ENCODE data around the gene NCAPG.
"Not testable (repeated sequence)": the region's sequence is repeated elsewhere in the genome, so short reads cannot be mapped to it uniquely, and the experiment has no call there.

Gene NCAPG

GRCh38 chr4:17805580-17806155 lies 5.1 kb upstream of the NCAPG start:
- no peak for DNase-seq

- no peak for DNase-seq
Measured at GRCh38 chr4:17807446-17807845, 3.3 kb upstream of the NCAPG start.

GRCh38 chr4:17809667-17810066 lies 1.1 kb upstream of the NCAPG start:
- DNase-seq = no peak

- DNase-seq = no peak
Measured at GRCh38 chr4:17811078-17811603, 362 bp downstream of the NCAPG start.

GRCh38 chr4:17812125-17812524 lies 1.3 kb downstream of the NCAPG start:
- DNase-seq = no peak

- no peak for DNase-seq
Measured at GRCh38 chr4:17812801-17813200, 2.0 kb downstream of the NCAPG start.

GRCh38 chr4:17814140-17814539 lies 3.4 kb downstream of the NCAPG start:
- no peak for DNase-seq

GRCh38 chr4:17816142-17816541 lies 5.4 kb downstream of the NCAPG start:
- DNase-seq = no peak

GRCh38 chr4:17817027-17817426 lies 6.2 kb downstream of the NCAPG start:
- peak; percentile 60 for DNase-seq

GRCh38 chr4:17823871-17824669 lies 13.3 kb downstream of the NCAPG start:
- no peak for DNase-seq

- no peak for DNase-seq
Measured at GRCh38 chr4:17846266-17846665, 35.5 kb downstream of the NCAPG start.

GRCh38 chr4:17850295-17850694 lies 39.5 kb downstream of the NCAPG start:
- DNase-seq = not testable (repeated sequence)

- no peak for DNase-seq
Measured at GRCh38 chr4:17851959-17852358, 41.2 kb downstream of the NCAPG start.

GRCh38 chr4:17854036-17854435 lies 43.3 kb downstream of the NCAPG start:
- DNase-seq = no peak

GRCh38 chr4:17859793-17860406 lies 49.1 kb downstream of the NCAPG start:
- DNase-seq = no peak

GRCh38 chr4:17861906-17862305 lies 51.1 kb downstream of the NCAPG start:
- not testable (repeated sequence) for DNase-seq

GRCh38 chr4:17865866-17866363 lies 55.1 kb downstream of the NCAPG start:
- DNase-seq = no peak

- DNase-seq = no peak
Measured at GRCh38 chr4:17866810-17867209, 56.0 kb downstream of the NCAPG start.

GRCh38 chr4:17867276-17867675 lies 56.5 kb downstream of the NCAPG start:
- no peak for DNase-seq

GRCh38 chr4:17869327-17869726 lies 58.5 kb downstream of the NCAPG start:
- no peak for DNase-seq

- DNase-seq = no peak
Measured at GRCh38 chr4:17875402-17876070, 64.8 kb downstream of the NCAPG start.

GRCh38 chr4:17876943-17877342 lies 66.2 kb downstream of the NCAPG start:
- DNase-seq = no peak

GRCh38 chr4:17877661-17878060 lies 66.9 kb downstream of the NCAPG start:
- no peak for DNase-seq
